GM13976 (cell line): ENCODE results near the gene ABLIM3.
"Not testable (repeated sequence)": the region's sequence is repeated elsewhere in the genome, so short reads cannot be mapped to it uniquely, and the experiment has no call there.

Source experiments
- DNase-seq: peaks from one replicate; pipeline ENCODE4 v3.0.0; 2012; ENCODE audit warnings: low spot score
- in situ Hi-C: fragments of 300-500 bp; cut with MboI; formaldehyde crosslinking; loops from one replicate; pipeline ENCODE4 v1.12.0; 2022; ENCODE audit warnings: low sequenced_read_pairs, mixed read lengths, inconsistent platforms; ENCODE audit not compliant: unreplicated experiment
- TF ChIP-seq, protein P1 (sequence below): IDR thresholded peaks from 2 replicates; pipeline ENCODE4 v1.5.1; 2012; ENCODE audit warnings: borderline replicate concordance, mild to moderate bottlenecking; ENCODE audit not compliant: insufficient read depth; ENCODE audit errors: extremely low read depth, missing control alignments, control extremely low read depth

Gene ABLIM3

GRCh38 chr5:149271195-149271715, 130.0 kb downstream of the ABLIM3 start:
- no peak for DNase-seq
- in situ Hi-C loops = loop anchor here (25.0 kb wide), 1 partner anchor 534 kb away; no protein-coding TSS in a partner anchor
- TF ChIP-seq, protein P1, sequence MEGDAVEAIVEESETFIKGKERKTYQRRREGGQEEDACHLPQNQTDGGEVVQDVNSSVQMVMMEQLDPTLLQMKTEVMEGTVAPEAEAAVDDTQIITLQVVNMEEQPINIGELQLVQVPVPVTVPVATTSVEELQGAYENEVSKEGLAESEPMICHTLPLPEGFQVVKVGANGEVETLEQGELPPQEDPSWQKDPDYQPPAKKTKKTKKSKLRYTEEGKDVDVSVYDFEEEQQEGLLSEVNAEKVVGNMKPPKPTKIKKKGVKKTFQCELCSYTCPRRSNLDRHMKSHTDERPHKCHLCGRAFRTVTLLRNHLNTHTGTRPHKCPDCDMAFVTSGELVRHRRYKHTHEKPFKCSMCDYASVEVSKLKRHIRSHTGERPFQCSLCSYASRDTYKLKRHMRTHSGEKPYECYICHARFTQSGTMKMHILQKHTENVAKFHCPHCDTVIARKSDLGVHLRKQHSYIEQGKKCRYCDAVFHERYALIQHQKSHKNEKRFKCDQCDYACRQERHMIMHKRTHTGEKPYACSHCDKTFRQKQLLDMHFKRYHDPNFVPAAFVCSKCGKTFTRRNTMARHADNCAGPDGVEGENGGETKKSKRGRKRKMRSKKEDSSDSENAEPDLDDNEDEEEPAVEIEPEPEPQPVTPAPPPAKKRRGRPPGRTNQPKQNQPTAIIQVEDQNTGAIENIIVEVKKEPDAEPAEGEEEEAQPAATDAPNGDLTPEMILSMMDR = no peak

GRCh38 chr5:149271716-149272563, 130.6 kb downstream of the ABLIM3 start, which contains the start of gene AFAP1L1:
AFAP1L1 (plus strand) TSS chr5:149271859; CDS start chr5:149271969, 110 bp downstream.
- TF ChIP-seq, protein P1 = no peak
- in situ Hi-C loops = loop anchor here (25.0 kb wide), 1 partner anchor 535 kb away; no protein-coding TSS in a partner anchor
- peak; percentile 46 for DNase-seq

DNA sequence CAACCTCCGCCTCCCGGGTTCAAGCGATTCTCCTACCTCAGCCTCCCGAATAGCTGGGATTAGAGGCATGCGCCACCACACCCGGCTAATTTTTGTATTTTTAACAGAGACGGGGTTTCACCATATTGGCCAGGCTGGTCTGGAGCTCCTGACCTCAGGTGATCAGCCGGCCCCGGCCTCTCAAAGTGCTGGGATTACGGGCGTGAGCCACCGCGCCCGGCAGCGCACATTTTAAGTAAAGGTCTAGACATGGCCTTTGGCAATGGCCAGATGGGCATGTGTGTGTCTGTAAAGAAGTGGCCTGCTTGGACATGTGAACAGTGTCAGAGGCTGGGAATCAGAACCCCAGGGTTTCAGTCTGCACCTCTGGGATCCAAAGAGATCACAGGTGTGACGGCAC, 131.5 kb downstream of the ABLIM3 start:
- not testable (repeated sequence) for DNase-seq
- in situ Hi-C loops = loop anchor here (25.0 kb wide), 1 partner anchor 535 kb away; no protein-coding TSS in a partner anchor

DNA sequence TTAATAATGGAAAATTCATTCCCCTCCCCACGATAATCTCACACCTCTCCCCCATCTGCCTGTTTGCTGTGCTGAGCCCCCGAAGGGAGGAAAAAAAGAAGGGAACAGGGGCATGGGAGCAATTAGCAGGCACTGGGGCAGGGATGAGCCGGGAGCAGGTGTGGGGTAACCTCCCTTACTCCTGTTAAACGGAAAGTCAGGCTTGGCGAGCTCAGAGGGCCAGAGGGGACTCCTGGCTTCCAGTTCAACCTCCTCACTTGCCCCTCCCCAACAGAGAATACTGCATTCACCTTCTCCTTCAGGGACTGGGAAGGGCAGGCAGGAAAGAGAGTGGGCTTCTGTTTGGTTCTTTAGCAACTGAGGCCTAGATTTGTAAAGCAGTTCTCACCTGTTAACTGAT, 131.9 kb downstream of the ABLIM3 start:
- TF ChIP-seq, protein P1 = no peak
- no peak for DNase-seq
- in situ Hi-C loops = loop anchor here (25.0 kb wide), 1 partner anchor 536 kb away; no protein-coding TSS in a partner anchor

GRCh38 chr5:149273950-149274349, 132.7 kb downstream of the ABLIM3 start:
- no peak for DNase-seq
- TF ChIP-seq, protein P1 = no peak
- in situ Hi-C loops = loop anchor here (25.0 kb wide), 1 partner anchor 537 kb away; no protein-coding TSS in a partner anchor

DNA sequence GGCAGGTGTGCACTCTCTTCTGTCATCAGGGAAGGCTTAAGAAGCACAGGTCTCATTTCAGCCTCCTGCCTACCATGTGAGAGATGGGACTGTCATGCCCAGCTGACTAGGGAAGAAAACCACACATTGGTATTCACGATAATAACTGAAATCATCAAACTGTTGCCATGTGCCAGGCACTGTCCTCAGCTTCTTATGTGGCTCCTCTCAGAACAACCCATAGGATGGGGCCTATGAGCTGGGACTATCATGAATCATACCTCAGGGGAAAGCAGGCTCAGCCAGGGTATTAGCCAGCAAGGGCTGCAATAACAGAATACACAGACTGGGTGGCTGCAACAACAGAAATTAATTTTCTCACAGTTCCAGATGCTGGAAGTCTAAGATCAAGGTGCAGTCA, 133.6 kb downstream of the ABLIM3 start:
- in situ Hi-C loops = loop anchor here (25.0 kb wide), 1 partner anchor 538 kb away; no protein-coding TSS in a partner anchor
- TF ChIP-seq, protein P1 = no peak
- no peak for DNase-seq

- TF ChIP-seq, protein P1 = no peak
- in situ Hi-C loops = no loop called here
- no peak for DNase-seq
Measured at GRCh38 chr5:149277801-149278200, 136.5 kb downstream of the ABLIM3 start.
